ENCODE results near the gene MAVS.

GRCh38 chr20:3812975-3813847 is 33.4 kb upstream of the MAVS start:
- TF ChIP-seq, protein P1, sequence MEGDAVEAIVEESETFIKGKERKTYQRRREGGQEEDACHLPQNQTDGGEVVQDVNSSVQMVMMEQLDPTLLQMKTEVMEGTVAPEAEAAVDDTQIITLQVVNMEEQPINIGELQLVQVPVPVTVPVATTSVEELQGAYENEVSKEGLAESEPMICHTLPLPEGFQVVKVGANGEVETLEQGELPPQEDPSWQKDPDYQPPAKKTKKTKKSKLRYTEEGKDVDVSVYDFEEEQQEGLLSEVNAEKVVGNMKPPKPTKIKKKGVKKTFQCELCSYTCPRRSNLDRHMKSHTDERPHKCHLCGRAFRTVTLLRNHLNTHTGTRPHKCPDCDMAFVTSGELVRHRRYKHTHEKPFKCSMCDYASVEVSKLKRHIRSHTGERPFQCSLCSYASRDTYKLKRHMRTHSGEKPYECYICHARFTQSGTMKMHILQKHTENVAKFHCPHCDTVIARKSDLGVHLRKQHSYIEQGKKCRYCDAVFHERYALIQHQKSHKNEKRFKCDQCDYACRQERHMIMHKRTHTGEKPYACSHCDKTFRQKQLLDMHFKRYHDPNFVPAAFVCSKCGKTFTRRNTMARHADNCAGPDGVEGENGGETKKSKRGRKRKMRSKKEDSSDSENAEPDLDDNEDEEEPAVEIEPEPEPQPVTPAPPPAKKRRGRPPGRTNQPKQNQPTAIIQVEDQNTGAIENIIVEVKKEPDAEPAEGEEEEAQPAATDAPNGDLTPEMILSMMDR (IDR thresholded peaks at IDR 0.05 in 8 of 11, conservative IDR thresholded peaks at IDR 0.05 in 3 of 11), result no peak
- no peak for TF ChIP-seq POLR2AphosphoS5 (IDR thresholded peaks at IDR 0.05)
